GM12878 (cell line): Measurements from ENCODE around the gene LTBP2. TPM values are rescaled to one million over a fixed set of nuclear protein-coding genes. Genes with fewer than 3 reads are reported as not detected.

ENCODE experiments used
- ATAC-seq: fragments of 200-7000 bp; cut with Tn5 transposase; 3 replicates; pipeline ENCODE4 v1.9.1; 2020; ENCODE audit warnings: mild to moderate bottlenecking, moderate library complexity
- BruUV-seq: library from RNA; stranded (reverse); fragments of 400-500 nt; replicated peaks from 2 replicates; lab custom pipeline; 2021; lab: Mats Ljungman, UMichigan
- CTCF ChIA-PET: fragments of 300-600 bp; sonication (Branson Sonifier 250); formaldehyde crosslinking; extraction: SDS; loops from one replicate; lab custom pipeline; 2021; ENCODE audit warnings: inconsistent platforms; lab: Yijun Ruan, JAX
- POLR2A ChIA-PET: fragments of 350-600 bp; formaldehyde crosslinking; extraction: SDS; loops from one replicate; lab custom pipeline; 2021; ENCODE audit warnings: inconsistent platforms; lab: Charles Lee
- RAD21 ChIA-PET: fragments of 300-600 bp; sonication (Branson Sonifier 250); formaldehyde crosslinking; loops from one replicate; lab custom pipeline; 2023; ENCODE audit warnings: antibody characterized with exemption; ENCODE audit not compliant: unreplicated experiment; lab: Charles Lee
- SMC1A ChIA-PET: fragments of 300-600 bp; sonication (Branson Sonifier 250); formaldehyde crosslinking; loops from one replicate; lab custom pipeline; 2023; ENCODE audit not compliant: unreplicated experiment, uncharacterized antibody; lab: Charles Lee
- DNase-seq: peaks from one replicate; pipeline ENCODE4 v3.0.0-alpha.2; 2011; ENCODE audit warnings: low read depth, low spot score
- FAIRE-seq: peaks from 3 replicates; lab custom pipeline; 2011; peaks lifted over from hg19 to GRCh38; lab: Jason Lieb, UNC
- H2AFZ ChIP-seq: 2 replicates; pipeline ENCODE4 v1.6.0; 2011; ENCODE audit warnings: low read depth, low read length, control low read depth; ENCODE audit not compliant: control insufficient read depth
- H3K27ac ChIP-seq: 2 replicates; pipeline ENCODE4 v1.5.1; 2011; ENCODE audit warnings: control low read depth; ENCODE audit not compliant: control insufficient read depth, insufficient read depth
- H3K27me3 ChIP-seq, 2 experiments: replicated peaks in 1 of 2; 2 replicates each; pipeline versions ENCODE4 v1.6.0 to v1.6.1; 2011; ENCODE audit warnings: low read length in 1 of 2; ENCODE audit not compliant: control insufficient read depth in 2 of 2, insufficient read depth in 2 of 2
- H3K36me3 ChIP-seq, 2 experiments: 2 replicates each; pipeline ENCODE4 v1.5.1; 2011; ENCODE audit warnings: low read length in 1 of 2; ENCODE audit not compliant: control insufficient read depth in 2 of 2, insufficient read depth in 2 of 2
- H3K4me1 ChIP-seq: 2 replicates; pipeline ENCODE4 v1.6.1; 2011; ENCODE audit warnings: mild to moderate bottlenecking, low read length, moderate library complexity, mixed read lengths; ENCODE audit not compliant: control insufficient read depth, insufficient read depth
- H3K4me2 ChIP-seq: 2 replicates; pipeline ENCODE4 v1.6.0; 2011; ENCODE audit warnings: control low read depth; ENCODE audit not compliant: control insufficient read depth, insufficient read depth
- H3K4me3 ChIP-seq: fragments of 200-600 bp; sonication (generic); 2 replicates; pipeline ENCODE4 v1.5.1; 2016
- H3K79me2 ChIP-seq: 2 replicates; pipeline ENCODE4 v1.6.0; 2011; ENCODE audit warnings: low read length; ENCODE audit not compliant: control insufficient read depth, insufficient read depth
- H3K9ac ChIP-seq: 2 replicates; pipeline ENCODE4 v1.8.0; 2011; ENCODE audit warnings: low read length, control low read depth, mixed read lengths; ENCODE audit not compliant: control insufficient read depth, insufficient read depth
- H3K9me3 ChIP-seq: replicated peaks from 3 replicates; pipeline ENCODE4 v1.5.1; 2011; ENCODE audit warnings: mild to moderate bottlenecking, low read length; ENCODE audit not compliant: control insufficient read depth, insufficient read depth
- H4K20me1 ChIP-seq: 2 replicates; pipeline ENCODE4 v1.6.0; 2011; ENCODE audit not compliant: control insufficient read depth, insufficient read depth
- BACH1 ChIP-seq: fragments of 450-650 bp; IDR thresholded peaks from 2 replicates; pipeline ENCODE4 v1.6.1; 2017; ENCODE audit warnings: mild to moderate bottlenecking, borderline replicate concordance
- BMI1 ChIP-seq: fragments of 450-650 bp; IDR thresholded peaks from 2 replicates; pipeline ENCODE4 v1.6.1; 2016; ENCODE audit warnings: mild to moderate bottlenecking, moderate library complexity, borderline replicate concordance
- CREM ChIP-seq: IDR thresholded peaks from 2 replicates; pipeline ENCODE4 v1.6.1; 2014; ENCODE audit warnings: antibody characterized with exemption, low read depth
- EED ChIP-seq: sonication (generic); IDR thresholded peaks from 2 replicates; pipeline ENCODE4 v1.6.1; 2016; ENCODE audit warnings: antibody characterized with exemption, low read depth
- EGR1 ChIP-seq, 2 experiments: IDR thresholded peaks; 1 replicate in 1 of 2; 2 replicates in 1 of 2; pipeline ENCODE4 v1.6.1; 2011 to 2012; ENCODE audit warnings: low read depth in 2 of 2, low read length in 2 of 2, borderline replicate concordance in 1 of 2, mild to moderate bottlenecking in 1 of 2, moderate library complexity in 1 of 2
- FOXM1 ChIP-seq: IDR thresholded peaks from 2 replicates; pipeline ENCODE4 v1.6.1; 2012; ENCODE audit warnings: low read depth, mild to moderate bottlenecking, inconsistent platforms, low read length, moderate library complexity
- GATAD2B ChIP-seq: fragments of 450-650 bp; conservative IDR thresholded peaks from 2 replicates; pipeline ENCODE4 v1.6.1; 2017; ENCODE audit warnings: low read depth, mild to moderate bottlenecking, moderate library complexity
- IKZF1 ChIP-seq: fragments of 450-650 bp; conservative IDR thresholded peaks from 2 replicates; pipeline ENCODE4 v1.6.1; 2017; ENCODE audit warnings: antibody characterized with exemption, mild to moderate bottlenecking
- KDM1A ChIP-seq: fragments of 200-600 bp; sonication (generic); IDR thresholded peaks from 2 replicates; pipeline ENCODE4 v1.6.1; 2016; ENCODE audit warnings: borderline replicate concordance
- LARP7 ChIP-seq: fragments of 450-650 bp; IDR thresholded peaks from 2 replicates; pipeline ENCODE4 v1.6.1; 2017; ENCODE audit warnings: mild to moderate bottlenecking
- NFYB ChIP-seq: IDR thresholded peaks from 2 replicates; pipeline ENCODE4 v1.6.1; 2011; ENCODE audit warnings: low read depth, mild to moderate bottlenecking, low read length, improper control_type of control experiment, moderate library complexity; ENCODE audit not compliant: insufficient read depth
- NR2F1 ChIP-seq: fragments of 450-650 bp; conservative IDR thresholded peaks from 2 replicates; pipeline ENCODE4 v1.6.1; 2017; ENCODE audit warnings: mild to moderate bottlenecking
- RAD21 ChIP-seq: IDR thresholded peaks from 2 replicates; pipeline ENCODE4 v1.6.1; 2011; ENCODE audit warnings: mild to moderate bottlenecking, low read depth, low read length, moderate library complexity; ENCODE audit not compliant: insufficient read depth
- RB1 ChIP-seq: fragments of 450-650 bp; formaldehyde crosslinking; IDR thresholded peaks from 2 replicates; pipeline ENCODE4 v1.6.1; 2017; ENCODE audit warnings: mild to moderate bottlenecking, borderline replicate concordance
- SMARCA5 ChIP-seq: fragments of 450-650 bp; IDR thresholded peaks from 2 replicates; pipeline ENCODE4 v1.6.1; 2017; ENCODE audit warnings: mild to moderate bottlenecking
- STAT3 ChIP-seq: IDR thresholded peaks from 2 replicates; pipeline ENCODE4 v1.6.1; 2011; ENCODE audit warnings: low read depth, low read length, improper control_type of control experiment
- YY1 ChIP-seq: IDR thresholded peaks from 2 replicates; pipeline ENCODE4 v1.6.1; 2011; ENCODE audit warnings: low read depth, mild to moderate bottlenecking, low read length
- ZNF217 ChIP-seq: fragments of 450-650 bp; IDR thresholded peaks from 2 replicates; pipeline ENCODE4 v1.6.1; 2017; ENCODE audit warnings: antibody characterized with exemption, mild to moderate bottlenecking
- ZSCAN29 ChIP-seq: fragments of 450-650 bp; IDR thresholded peaks from 2 replicates; pipeline ENCODE4 v1.6.1; 2017; ENCODE audit warnings: mild to moderate bottlenecking, moderate library complexity
- WGBS: methylation state at CpG from one replicate; pipeline ENCODE4 v1.1.6; 2016; ENCODE audit warnings: low lambda C conversion rate; ENCODE audit not compliant: insufficient replicate concordance, insufficient coverage; ENCODE audit errors: missing lambda C conversion rate; 5-methylcytosine and 5-hydroxymethylcytosine counted together
- in situ Hi-C: fragments of 300-500 bp; cut with MboI; formaldehyde crosslinking; loops from 9 replicates; pipeline ENCODE4 v1.14.3; 2018; ENCODE audit warnings: mixed read lengths
- intact Hi-C: fragments of 100-400 bp; cut with micrococcal nuclease; formaldehyde crosslinking; loops from one replicate; pipeline ENCODE4 v1.14.2; 2022; ENCODE audit not compliant: unreplicated experiment
- polyA plus RNA-seq, 11 experiments: library from polyadenylated mRNA; depleted of rRNA in 4 of 11; unstranded in 6 of 11; stranded (reverse) in 5 of 11; fragments of >200 nt; fragmentation: Nextera tagmentation in 4 of 11; fragmentation: Illumina TruSeq in 1 of 11; extraction: Ambion mirVana in 4 of 11; extraction: Trizol in 1 of 11; gene quantifications; 1 replicate in 1 of 11; 2 replicates in 10 of 11; pipeline versions ENCODE4 v1.2.1 to v1.2.3, GENCODE V29; 2011 to 2016; ENCODE audit warnings: inconsistent platforms in 2 of 11, missing spikeins in 2 of 11, low read depth in 1 of 11
- total RNA-seq, 4 experiments: library from RNA; depleted of rRNA in 3 of 4; stranded (reverse); fragments of >200 nt in 3 of 4; fragmentation: Illumina TruSeq in 1 of 4; extraction: Trizol in 1 of 4; gene quantifications; 2 replicates each; pipeline versions ENCODE4 v1.2.1 to v1.2.3, GENCODE V29; 2013 to 2021
- TF ChIP-seq, protein P1 (sequence below), 3 experiments: IDR thresholded peaks in 2 of 3; conservative IDR thresholded peaks in 1 of 3; 2 replicates each; pipeline ENCODE4 v1.5.1; 2011; ENCODE audit warnings: low read depth in 3 of 3, low read length in 3 of 3, mild to moderate bottlenecking in 3 of 3, control low read depth in 2 of 3, moderate library complexity in 2 of 3, inconsistent platforms in 1 of 3, mixed read lengths in 1 of 3; ENCODE audit not compliant: control insufficient read depth in 2 of 3, insufficient read depth in 1 of 3; ENCODE audit errors: extremely low read depth in 1 of 3
- TF ChIP-seq, protein P2 (sequence below): fragments of 450-650 bp; IDR thresholded peaks from 2 replicates; pipeline ENCODE4 v1.6.1; 2016; ENCODE audit warnings: mild to moderate bottlenecking

The LTBP2 gene
- total and polyA plus RNA-seq, 10 of the 15 experiments (the other 5 are each of a cell fraction or from before 2014, with no cell fraction given) = 0.03 to 0.23 (median 0.06) TPM; not detected in 1

DNA sequence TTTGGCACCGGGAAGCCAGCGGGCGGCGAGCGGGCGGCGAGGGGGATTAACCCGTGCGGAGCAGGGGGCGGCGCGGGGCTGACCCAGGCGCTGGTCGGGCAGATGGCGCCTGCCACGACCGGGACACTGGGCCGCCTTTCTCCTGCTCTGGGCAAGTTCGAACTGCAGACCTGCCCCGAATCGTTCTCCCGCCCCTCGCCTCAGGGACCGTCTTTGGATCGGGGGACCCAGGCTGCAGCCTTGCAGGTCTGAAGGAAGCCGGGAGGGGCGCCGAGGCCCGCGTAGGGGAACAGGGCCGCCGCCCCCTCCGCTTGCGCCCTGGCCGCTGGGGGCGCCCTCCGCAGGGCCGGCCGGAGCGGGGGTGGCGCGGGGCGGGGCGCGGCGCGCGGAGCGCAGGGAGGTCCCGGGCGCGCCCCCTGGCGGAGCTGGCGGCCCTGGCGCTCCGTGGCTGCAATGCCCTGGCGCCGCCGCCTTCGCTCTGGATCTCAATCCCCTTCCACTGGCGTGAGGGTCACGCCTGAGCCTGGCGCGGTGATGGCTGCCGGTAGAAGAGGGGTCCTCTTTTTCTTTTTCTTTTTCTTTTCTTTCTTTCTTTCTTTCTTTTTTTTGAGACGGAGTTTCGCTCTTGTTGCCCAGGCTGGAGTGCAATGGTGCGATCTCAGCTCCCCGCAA lies 449 bp upstream of the LTBP2 start:
- Histone ChIP-seq H3K27ac (no peak overlapping the region), H3K4me3 (peak overlapping the region; percentile 63), H3K79me2 (no peaks in the 10 kb centered on the region), H3K4me2 (peak overlapping the region; percentile 90), H3K9me3 (no peaks in the 10 kb centered on the region), H3K36me3 (no peaks in the 10 kb centered on the region), H3K27me3 (peaks cover 0 to 1% of the 10 kb centered on the region in 2 experiments; a peak in 2 of 4 replicates), H3K9ac (no peak overlapping the region), H3K4me1 (peaks cover 15% of the 10 kb centered on the region), H2AFZ (peak overlapping the region; percentile 87), H4K20me1 (no peaks in the 10 kb centered on the region)
- peak; percentile 87 for ATAC-seq
- intact Hi-C loops = loop anchor here (5.0 kb wide), 1 partner anchor 35 kb away; no protein-coding TSS in a partner anchor
- ChIA-PET RAD21 (interaction anchor here (1.5 kb wide), 1 partner anchor 9 kb away, joined by 3 read pairs; no protein-coding TSS in a partner anchor), SMC1A (interaction anchor here (0.9 kb wide), 1 partner anchor 170 kb away, joined by 3 read pairs; no protein-coding TSS in a partner anchor), POLR2A (interaction anchor here (1.0 kb wide), 1 partner anchor 226 kb away, joined by 9 read pairs; no protein-coding TSS in a partner anchor), CTCF (interaction anchor here (0.5 to 2.8 kb wide), 14 partner anchors 9 to 289 kb away, joined by 3 to 14 read pairs (median 3); no protein-coding TSS in a partner anchor)
- in situ Hi-C loops = no loop called here
- WGBS = 7% methylated on average over 59 of the region's 69 CpGs
- no TSS peak for BruUV-seq
- DNase-seq = no peak
- no peak for FAIRE-seq
- TF ChIP-seq YY1 (peak; percentile 72), EGR1 (IDR thresholded peaks at IDR 0.05; ENCODE audit: borderline replicate concordance in 1 of 2, low read depth in 2 of 2, low read length in 2 of 2) (peak in 1 of 2 experiments; percentile 93; a peak in 2 of 3 replicates), STAT3 (no peak), BACH1 (peak; percentile 71), SMARCA5 (peak; percentile 96), EED (no peak), KDM1A (no peak), BMI1 (no peak), NFYB (no peak), CREM (0 out of 2 replicates have a peak, but pooled peaks have one; percentile 8), LARP7 (peak; percentile 68; the same call in 1 of the 2 replicates), FOXM1 (no peak), ZSCAN29 (0 out of 2 replicates have a peak, but pooled peaks have one; percentile 40), NR2F1 (0 out of 2 replicates have a peak, but pooled peaks have one; percentile 30), RB1 (peak; percentile 57; the same call in 1 of the 2 replicates), ZNF217 (0 out of 2 replicates have a peak, but pooled peaks have one; percentile 41), IKZF1 (peak; percentile 52; the same call in 1 of the 2 replicates), RAD21 (peak; percentile 40), GATAD2B (0 out of 2 replicates have a peak, but pooled peaks have one; percentile 65)
- TF ChIP-seq, protein P1, sequence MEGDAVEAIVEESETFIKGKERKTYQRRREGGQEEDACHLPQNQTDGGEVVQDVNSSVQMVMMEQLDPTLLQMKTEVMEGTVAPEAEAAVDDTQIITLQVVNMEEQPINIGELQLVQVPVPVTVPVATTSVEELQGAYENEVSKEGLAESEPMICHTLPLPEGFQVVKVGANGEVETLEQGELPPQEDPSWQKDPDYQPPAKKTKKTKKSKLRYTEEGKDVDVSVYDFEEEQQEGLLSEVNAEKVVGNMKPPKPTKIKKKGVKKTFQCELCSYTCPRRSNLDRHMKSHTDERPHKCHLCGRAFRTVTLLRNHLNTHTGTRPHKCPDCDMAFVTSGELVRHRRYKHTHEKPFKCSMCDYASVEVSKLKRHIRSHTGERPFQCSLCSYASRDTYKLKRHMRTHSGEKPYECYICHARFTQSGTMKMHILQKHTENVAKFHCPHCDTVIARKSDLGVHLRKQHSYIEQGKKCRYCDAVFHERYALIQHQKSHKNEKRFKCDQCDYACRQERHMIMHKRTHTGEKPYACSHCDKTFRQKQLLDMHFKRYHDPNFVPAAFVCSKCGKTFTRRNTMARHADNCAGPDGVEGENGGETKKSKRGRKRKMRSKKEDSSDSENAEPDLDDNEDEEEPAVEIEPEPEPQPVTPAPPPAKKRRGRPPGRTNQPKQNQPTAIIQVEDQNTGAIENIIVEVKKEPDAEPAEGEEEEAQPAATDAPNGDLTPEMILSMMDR (IDR thresholded peaks at IDR 0.05 in 2 of 3, conservative IDR thresholded peaks at IDR 0.05 in 1 of 3; ENCODE audit: control insufficient read depth in 2 of 3, extremely low read depth in 1 of 3, insufficient read depth in 1 of 3, low read depth in 3 of 3, low read length in 3 of 3) = peak; percentile 59 to 65 (median 64); a peak in 5 of 6 replicates
- TF ChIP-seq, protein P2, sequence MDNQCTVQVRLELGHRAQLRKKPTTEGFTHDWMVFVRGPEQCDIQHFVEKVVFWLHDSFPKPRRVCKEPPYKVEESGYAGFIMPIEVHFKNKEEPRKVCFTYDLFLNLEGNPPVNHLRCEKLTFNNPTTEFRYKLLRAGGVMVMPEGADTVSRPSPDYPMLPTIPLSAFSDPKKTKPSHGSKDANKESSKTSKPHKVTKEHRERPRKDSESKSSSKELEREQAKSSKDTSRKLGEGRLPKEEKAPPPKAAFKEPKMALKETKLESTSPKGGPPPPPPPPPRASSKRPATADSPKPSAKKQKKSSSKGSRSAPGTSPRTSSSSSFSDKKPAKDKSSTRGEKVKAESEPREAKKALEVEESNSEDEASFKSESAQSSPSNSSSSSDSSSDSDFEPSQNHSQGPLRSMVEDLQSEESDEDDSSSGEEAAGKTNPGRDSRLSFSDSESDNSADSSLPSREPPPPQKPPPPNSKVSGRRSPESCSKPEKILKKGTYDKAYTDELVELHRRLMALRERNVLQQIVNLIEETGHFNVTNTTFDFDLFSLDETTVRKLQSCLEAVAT = peak; percentile 69
